GM10266 (cell line): ENCODE results near the gene GPRC5D.

Source experiments
- DNase-seq: peaks from one replicate; pipeline ENCODE4 v3.0.0; 2012; ENCODE audit errors: extremely low spot score
- TF ChIP-seq, protein P1 (sequence below): IDR thresholded peaks from 2 replicates; pipeline ENCODE4 v1.5.1; 2012; ENCODE audit warnings: mild to moderate bottlenecking, low read depth; ENCODE audit not compliant: control insufficient read depth, insufficient read depth; ENCODE audit errors: missing control alignments

The GPRC5D gene

DNA sequence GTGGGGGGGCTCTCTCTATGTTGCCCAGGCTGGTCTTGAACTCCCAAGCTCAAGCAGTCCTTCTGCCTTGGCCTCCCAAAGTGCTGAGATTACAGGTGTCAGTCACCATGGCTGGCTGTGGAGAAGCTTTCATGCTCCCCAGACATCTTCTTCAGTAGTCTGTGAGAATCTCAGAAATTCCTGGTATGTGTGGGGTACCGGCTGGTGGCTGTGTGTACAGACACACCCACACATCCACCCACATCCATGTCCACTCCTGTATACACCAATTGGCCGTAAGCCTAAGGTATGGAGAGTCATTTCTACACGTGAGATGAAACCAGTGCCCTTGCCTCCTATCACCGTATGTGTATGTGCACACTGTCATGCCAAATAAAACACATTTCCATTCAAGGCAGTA is 27.8 kb downstream of the GPRC5D start:
- DNase-seq = no peak
- TF ChIP-seq, protein P1, sequence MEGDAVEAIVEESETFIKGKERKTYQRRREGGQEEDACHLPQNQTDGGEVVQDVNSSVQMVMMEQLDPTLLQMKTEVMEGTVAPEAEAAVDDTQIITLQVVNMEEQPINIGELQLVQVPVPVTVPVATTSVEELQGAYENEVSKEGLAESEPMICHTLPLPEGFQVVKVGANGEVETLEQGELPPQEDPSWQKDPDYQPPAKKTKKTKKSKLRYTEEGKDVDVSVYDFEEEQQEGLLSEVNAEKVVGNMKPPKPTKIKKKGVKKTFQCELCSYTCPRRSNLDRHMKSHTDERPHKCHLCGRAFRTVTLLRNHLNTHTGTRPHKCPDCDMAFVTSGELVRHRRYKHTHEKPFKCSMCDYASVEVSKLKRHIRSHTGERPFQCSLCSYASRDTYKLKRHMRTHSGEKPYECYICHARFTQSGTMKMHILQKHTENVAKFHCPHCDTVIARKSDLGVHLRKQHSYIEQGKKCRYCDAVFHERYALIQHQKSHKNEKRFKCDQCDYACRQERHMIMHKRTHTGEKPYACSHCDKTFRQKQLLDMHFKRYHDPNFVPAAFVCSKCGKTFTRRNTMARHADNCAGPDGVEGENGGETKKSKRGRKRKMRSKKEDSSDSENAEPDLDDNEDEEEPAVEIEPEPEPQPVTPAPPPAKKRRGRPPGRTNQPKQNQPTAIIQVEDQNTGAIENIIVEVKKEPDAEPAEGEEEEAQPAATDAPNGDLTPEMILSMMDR = no peak

DNA sequence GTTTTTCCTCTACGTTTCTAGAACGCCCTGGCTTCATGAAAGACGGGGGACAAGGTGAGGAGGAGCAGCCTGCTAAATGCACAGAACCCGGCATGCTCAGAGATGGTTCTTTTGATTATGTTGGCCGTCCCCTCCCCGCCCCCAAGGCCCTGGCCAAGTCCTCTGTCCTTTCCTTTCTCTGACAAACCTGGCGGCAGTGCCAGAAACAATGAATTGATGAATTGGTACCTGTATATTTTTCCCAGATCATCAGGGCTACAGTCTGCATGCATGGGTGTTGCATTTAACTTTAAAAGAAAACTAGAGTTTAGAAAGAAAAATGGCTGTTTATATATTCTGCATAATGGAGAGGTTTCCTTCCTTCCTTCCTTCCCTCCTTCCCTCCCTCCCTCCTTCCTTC is 29.0 kb downstream of the GPRC5D start:
- DNase-seq = no peak
- TF ChIP-seq, protein P1 = no peak

DNA sequence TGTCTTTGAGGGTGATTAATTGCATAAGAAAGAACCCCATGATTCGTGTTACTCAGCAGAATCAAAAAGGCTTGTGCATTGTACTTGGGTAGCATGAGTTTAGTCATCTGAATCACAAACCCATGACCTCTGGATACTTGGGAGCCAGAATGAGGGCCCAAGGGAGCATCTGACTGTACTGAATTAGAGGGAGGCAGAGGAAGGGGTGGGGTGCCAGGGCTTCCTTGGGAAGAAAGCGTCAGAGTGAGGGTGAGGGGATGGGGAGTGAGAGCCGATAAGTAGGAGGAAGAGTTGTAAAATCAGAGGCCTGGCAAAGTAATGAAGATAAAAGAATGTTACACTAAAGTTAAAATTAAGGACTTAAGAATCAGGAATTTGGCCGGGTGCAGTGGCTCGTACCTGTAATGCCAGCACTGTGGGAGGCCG is 29.8 kb downstream of the GPRC5D start:
- DNase-seq = no peak
- TF ChIP-seq, protein P1 = no peak

DNA sequence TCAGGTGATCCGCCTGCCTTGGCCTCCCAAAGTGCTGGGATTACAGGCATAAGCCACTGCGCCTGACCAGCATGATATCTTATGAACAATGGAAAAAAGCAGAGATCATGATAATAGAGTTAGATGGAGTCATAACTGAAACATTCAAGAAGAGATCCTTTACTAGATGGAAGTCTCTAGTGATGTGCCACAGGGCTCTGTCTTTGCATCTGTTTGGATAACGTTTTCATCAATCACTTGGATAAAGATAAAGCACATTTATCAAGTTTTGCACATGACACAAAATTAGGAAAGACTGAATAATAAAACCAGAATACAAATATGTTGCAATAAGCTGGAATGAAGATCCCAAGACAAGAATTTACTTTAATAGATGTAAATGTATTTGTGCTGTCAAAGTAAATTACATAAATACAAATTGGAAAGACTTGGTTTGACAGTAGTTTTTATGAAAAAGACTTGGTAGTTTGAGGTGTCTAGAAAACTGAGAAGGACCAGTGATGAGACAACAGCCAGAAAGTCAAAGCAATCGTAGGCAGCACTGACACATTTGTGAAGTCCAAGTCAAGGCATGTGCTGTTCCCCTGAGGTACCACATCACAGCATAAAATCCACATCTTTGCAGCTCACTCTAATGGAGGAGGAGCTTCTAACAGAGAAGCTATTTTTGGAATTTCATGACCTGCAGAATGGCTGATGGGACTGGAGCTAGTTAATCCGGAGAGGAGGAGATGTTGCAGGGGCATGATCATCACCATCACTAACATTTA is 32.1 kb downstream of the GPRC5D start:
- DNase-seq = no peak
- TF ChIP-seq, protein P1 = no peak

DNA sequence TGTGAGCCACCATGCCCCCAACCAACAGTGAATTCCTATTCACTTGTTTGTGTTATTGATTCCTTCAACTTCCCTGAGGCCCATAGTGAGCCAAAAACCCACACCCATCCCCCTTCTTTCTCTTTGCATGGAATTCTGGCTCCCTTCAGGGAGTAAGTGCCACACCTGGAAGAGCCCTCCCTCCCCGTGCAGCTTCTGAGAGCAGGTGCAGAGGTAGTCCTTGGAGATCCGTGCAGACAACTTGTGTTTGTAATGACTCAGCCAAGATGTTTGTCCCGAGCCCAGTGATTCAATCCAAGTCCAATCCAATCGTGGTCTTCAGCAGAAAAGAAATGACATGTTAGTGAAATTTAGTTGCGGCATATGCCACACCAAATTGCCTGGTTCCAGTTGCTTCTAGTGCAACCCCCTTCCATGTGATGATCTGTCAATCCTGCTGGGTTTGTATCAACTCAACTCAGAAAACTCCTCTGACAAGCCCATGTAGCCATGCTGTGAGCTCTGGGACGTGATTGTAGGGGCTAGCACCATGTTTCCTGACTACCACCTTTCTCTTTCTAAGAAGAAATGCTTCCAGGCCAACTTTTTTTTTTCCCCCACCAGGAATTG is 33.1 kb downstream of the GPRC5D start:
- TF ChIP-seq, protein P1 = no peak
- no peak for DNase-seq

DNA sequence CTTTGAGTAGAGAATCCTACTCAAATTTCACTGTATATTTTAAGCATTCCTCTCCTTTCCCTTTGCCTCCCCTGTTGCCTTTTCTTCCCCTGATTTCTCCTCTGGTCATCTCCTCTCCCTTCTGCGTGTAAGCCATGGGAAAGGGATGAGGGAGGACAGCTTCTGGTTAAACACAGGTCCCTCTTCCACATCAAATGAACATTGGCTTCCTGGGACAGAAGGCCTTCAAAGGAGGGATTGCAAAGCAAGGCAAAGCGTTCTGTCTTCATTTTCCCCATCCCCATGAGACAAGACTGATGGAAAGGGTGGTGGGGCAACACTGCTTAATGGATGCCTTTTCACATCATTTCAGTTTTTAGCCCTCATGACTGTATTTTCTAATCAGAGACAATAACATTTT is 34.5 kb downstream of the GPRC5D start:
- no peak for DNase-seq
- TF ChIP-seq, protein P1 = no peak
